ENCODE results near the gene PLPP4.

- no peak for TF ChIP-seq POLR2AphosphoS5 (IDR thresholded peaks at IDR 0.05)
- no peak for TF ChIP-seq CTCF (IDR thresholded peaks at IDR 0.05)
- no peak for TF ChIP-seq POLR2A (IDR thresholded peaks at IDR 0.05)
- TF ChIP-seq EP300 (IDR thresholded peaks at IDR 0.05): no peak
These were observed 3.2 kb downstream of the PLPP4 start for GRCh38 chr10:120460186-120460585.
